NOMO-1 treated with DMSO at 0.1 percent for 48 hours (cell line): Measurements from ENCODE around the gene S100PBP.

Experiments used
- DNase-seq: peaks from one replicate; lab custom pipeline; 2025; ENCODE audit not compliant: unreplicated experiment; lab: John Stamatoyannopoulos, UW

S100PBP gene

GRCh38 chr1:32817159-32817814, at the start of gene S100PBP, which contains the start of gene YARS1:
TSS of gene S100PBP (plus strand) at chr1:32817653. CDS start at chr1:32826100, 8,447 bp downstream.
TSS of gene YARS1 (minus strand) at chr1:32817358. CDS start at chr1:32817244, 114 bp downstream.
- DNase-seq, result peak; percentile 98

- no peak for DNase-seq
These were observed 49.2 kb upstream of the S100PBP start for GRCh38 chr1:32768110-32768850.

- no peak for DNase-seq
These were observed 47.8 kb upstream of the S100PBP start for GRCh38 chr1:32769524-32770220.

- DNase-seq, result no peak
These were observed 47.2 kb upstream of the S100PBP start for GRCh38 chr1:32770221-32770731.

- DNase-seq, result no peak
These were observed 46.5 kb upstream of the S100PBP start for GRCh38 chr1:32770741-32771548.

- no peak for DNase-seq
These were observed 45.7 kb upstream of the S100PBP start for GRCh38 chr1:32771561-32772280.

- no peak for DNase-seq
These were observed 45.0 kb upstream of the S100PBP start for GRCh38 chr1:32772281-32773017.

- DNase-seq, result peak; percentile 56
These were observed 44.3 kb upstream of the S100PBP start for GRCh38 chr1:32773018-32773763.

- no peak for DNase-seq
These were observed 43.5 kb upstream of the S100PBP start for GRCh38 chr1:32773764-32774463.

- DNase-seq, result no peak
These were observed 43.0 kb upstream of the S100PBP start for GRCh38 chr1:32774464-32774808.

GRCh38 chr1:32774950-32775634, 42.4 kb upstream of the S100PBP start:
- DNase-seq, result no peak

GRCh38 chr1:32775640-32776337, 41.7 kb upstream of the S100PBP start:
- DNase-seq, result no peak

GRCh38 chr1:32779242-32779641, 38.2 kb upstream of the S100PBP start:
- no peak for DNase-seq

GRCh38 chr1:32780005-32780404, 37.4 kb upstream of the S100PBP start:
- DNase-seq, result no peak

- no peak for DNase-seq
These were observed 36.7 kb upstream of the S100PBP start for GRCh38 chr1:32780628-32781234.

GRCh38 chr1:32782086-32782485, 35.4 kb upstream of the S100PBP start:
- DNase-seq, result no peak

GRCh38 chr1:32783851-32784250, 33.6 kb upstream of the S100PBP start:
- no peak for DNase-seq
